GM18498 (cell line): ENCODE data around the gene METTL26.
A peak's percentile ranks its signal among the peaks of the same experiment; 100 is the strongest.

Experiments
- ATAC-seq: cut with Tn5 transposase; IDR thresholded peaks from one replicate; pipeline ENCODE4 v1.9.1; 2021; ENCODE audit warnings: mild to moderate bottlenecking, moderate library complexity; ENCODE audit not compliant: unreplicated experiment

METTL26 gene

DNA sequence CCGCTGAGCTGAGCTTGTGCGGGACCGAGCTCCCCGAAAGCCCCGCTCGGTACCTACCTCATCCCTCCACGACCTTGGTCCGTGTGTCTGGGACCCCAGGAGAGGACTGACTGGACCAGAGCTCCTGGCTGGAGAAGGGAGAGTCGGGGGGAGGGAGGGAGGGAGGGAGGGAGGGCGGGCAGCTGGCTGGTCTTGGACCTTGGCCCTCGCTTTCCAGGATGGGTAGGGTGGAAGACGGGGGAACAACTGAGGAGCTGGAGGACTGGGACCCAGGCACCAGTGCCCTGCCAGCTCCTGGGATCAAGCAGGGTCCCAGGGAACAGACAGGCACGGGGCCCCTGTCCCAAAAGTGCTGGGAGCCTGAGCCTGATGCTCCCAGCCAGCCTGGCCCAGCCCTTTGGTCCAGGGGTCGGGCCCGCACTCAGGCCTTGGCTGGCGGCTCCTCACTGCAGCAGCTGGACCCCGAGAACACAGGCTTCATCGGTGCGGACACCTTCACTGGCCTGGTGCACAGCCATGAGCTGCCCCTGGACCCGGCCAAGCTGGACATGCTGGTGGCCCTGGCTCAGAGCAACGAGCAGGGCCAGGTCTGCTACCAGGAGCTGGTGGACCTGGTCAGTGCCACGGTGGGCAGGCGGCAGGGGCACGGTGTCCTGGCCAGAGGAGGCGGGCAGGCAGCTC is 39.9 kb upstream of the METTL26 start:
- no peak for ATAC-seq

- ATAC-seq = no peak
These were observed 39.1 kb upstream of the METTL26 start, which contains the start of gene RHBDL1 for GRCh38 chr16:674968-675883. RHBDL1 (plus strand) TSS chr16:675671; CDS start chr16:675791, 120 bp downstream.

- ATAC-seq = no peak
These were observed 38.2 kb upstream of the METTL26 start for GRCh38 chr16:674214-674881.

DNA sequence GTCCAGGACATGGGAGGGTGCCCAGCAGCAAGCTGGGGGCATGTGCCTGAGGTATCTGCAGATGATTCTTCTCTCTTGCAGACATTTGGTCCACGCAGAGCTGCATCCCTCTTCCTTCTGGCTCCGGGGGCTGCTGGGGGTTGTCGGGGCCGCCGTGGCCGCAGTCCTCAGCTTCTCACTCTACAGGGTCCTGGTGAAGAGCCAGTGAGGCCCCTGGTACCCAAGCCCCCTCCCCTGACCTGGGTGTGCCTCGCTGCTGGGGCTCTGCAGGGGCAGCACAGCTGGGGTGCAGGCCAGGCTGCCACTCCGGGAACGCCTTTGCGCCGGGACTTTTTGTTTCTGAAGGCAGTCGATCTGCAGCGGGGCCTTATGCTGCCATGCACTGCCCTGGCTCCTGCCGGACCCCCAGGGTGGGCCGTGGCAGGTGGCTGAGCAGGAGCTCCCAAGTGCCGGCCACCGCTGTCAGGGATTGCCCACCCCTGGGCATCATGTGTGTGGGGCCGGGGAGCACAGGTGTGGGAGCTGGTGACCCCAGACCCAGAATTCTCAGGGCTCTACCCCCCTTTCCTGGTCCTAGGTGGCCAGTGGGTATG is 37.4 kb upstream of the METTL26 start:
- no peak for ATAC-seq

- ATAC-seq = no peak
These were observed 36.7 kb upstream of the METTL26 start for GRCh38 chr16:672851-673250.

DNA sequence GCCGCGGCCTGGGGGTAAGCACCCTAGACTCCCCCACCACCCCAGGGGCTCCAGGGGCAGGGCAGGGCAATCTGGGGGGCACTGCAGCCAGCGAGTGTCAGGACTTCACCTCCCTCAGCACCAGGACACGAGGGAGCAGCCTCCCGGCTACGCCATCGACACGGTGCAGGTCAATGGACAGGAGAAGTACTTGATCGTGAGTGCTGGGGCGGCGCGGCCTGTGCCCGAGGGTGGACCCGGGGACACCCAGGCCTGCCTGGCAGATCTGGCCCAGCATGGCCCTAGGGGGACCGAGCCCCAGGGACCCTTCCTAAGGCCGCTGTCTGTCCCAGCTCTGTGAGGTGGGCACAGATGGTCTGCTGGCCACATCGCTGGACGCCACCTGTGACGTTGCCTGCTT is 36.3 kb upstream of the METTL26 start:
- no peak for ATAC-seq

- no peak for ATAC-seq
These were observed 35.4 kb upstream of the METTL26 start for GRCh38 chr16:671353-672131.

DNA sequence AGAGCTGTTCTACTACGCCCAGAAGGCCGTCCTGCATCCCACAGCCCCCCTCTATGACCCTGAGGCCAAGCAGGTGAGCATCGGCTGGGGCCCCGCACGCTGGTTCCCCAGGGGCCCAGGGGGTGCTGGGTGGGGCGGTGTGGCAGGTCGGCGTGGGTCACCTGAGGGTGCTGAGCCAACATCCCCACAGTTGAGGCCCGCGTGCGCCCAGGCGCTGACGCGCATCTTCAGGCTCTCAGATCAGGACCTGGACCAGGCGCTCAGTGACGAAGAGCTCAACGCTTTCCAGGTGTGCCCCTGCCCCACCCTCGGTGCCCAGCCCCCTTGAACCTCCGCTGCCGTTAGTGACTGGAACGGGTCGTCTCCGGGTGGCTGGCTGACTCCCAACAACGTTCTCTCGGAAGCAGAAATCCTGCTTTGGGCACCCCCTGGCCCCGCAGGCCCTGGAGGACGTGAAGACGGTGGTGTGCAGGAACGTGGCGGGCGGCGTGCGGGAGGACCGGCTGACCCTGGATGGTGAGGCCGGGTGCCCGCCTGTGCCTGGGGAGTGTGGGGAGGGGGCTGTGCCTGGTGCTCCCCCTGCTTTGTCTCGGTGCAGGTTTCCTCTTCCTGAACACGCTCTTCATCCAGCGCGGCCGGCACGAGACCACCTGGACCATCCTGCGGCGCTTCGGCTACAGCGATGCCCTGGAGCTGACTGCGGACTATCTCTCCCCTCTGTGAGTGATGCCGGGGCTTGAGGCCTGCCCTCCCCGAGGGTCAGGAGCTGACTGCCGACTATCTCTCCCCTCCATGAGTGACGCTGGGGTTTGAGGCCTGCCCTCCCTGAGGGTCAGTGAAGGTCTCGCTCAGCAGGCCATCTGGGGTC is 34.6 kb upstream of the METTL26 start:
- no peak for ATAC-seq

DNA sequence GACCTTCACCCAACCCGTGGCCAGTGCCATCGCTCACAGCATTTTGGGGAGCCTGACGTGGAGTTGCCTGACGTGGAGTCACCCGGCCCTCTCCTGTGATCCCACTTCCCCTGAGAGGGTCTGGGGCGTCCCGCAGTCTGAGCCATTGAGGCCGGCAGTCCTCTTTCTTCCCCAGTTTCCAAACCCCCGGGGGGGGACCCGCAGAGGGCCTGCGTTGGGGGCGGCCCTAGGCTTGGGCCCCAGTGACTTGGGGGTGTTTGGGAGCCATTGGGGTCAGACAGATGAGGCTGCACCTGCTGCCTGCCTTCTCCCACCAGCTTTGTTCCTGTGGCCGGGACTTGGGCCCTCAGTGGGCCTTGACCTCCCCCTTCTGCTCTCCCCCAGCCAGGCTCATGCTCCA is 33.6 kb upstream of the METTL26 start:
- ATAC-seq = no peak

DNA sequence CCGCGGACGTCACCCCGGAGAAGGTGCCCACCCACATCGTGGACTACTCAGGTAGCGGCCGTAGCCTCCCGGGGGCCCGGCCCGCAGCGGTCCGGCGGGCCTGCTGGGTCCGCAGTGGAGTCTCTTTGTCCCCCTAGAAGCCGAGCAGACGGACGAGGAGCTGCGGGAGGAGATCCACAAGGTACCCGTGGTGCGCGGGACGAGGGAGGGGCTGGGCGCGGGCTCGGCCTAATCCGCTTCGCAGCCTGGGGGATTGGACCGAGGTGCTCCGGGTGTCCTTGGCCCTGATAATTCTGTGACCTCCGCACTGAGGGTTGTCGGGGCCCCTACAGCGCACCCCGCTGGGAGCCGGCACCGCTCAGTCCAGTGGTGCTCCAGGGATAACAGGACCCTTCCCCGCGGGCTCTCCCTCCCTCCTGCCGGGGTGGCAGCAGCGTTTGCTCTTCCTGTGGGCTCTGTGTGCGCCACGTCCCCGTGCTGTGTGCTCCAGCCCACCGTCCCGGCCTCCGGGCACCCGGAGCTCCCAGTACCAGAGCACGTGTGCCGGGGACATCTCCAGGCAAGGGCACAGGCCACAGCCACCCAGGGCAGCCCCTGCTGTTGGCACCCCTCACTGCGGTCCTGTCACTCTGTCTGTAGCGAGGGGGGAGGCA is 32.5 kb upstream of the METTL26 start:
- ATAC-seq = peak; percentile 6

DNA sequence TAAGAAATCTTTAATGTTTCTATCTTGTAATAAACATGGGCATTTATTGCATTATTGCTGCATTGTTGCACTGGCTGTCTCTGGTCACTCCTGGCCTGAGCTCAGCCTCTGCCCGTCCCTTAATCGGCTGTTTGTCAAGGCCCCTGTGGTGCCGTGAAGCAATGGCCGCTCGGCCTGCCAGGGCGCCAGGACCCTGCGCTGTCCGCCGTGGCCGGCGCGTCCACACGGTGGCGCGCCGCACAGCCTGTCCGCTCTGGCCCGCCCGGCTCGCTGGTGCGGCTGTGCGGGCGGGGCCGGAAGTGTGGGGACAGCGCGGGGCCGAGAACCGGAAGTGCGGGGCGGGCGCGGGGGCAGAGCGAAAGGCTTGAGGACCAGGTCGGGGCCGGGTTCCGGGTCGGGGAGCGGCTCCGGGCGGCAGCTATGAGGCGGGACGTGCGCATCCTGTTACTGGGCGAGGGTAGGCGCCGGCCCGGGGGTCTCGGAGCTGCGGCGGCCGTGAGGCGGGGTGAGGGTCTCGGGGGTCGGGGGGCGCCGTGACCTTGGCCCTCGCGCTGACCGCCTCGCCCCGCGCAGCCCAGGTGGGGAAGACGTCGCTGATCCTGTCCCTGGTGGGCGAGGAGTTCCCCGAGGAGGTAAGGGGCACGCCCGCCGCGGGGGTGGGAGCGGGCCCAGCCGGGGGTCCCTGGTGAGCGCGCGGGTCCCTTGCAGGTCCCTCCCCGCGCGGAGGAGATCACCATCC is 31.8 kb upstream of the METTL26 start, which contains the start of gene RHOT2:
Gene RHOT2 (plus strand): TSS at position 353 of the 739 bp plus-strand sequence. CDS start 68 bp downstream, at position 421.
- peak; percentile 89 for ATAC-seq

- ATAC-seq = no peak
These were observed 31.1 kb upstream of the METTL26 start for GRCh38 chr16:667113-667779.

- no peak for ATAC-seq
These were observed 30.5 kb upstream of the METTL26 start for GRCh38 chr16:666572-666971.

- ATAC-seq = no peak
These were observed 26.5 kb upstream of the METTL26 start for GRCh38 chr16:662597-662996.

DNA sequence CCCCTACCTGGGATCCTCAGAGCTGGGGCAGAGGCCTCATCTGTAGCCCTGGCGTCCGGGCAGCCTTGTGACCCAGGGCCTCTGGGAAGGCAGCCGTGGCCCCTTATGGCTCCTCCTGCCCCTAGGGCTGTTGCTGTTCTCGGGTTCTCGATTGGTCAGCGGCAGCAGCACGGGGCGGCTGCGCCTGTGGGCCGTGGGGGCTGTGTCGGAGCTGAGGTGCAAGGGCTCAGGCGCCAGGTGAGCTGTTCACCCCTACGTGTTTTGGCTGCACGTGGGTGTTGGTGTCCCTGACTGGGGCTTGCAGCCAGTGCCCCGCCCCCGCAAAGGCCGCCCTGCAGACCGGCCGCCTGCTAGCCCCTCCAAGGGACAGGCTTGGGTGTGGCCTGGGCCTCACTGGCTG is 26.0 kb upstream of the METTL26 start:
- ATAC-seq = no peak

DNA sequence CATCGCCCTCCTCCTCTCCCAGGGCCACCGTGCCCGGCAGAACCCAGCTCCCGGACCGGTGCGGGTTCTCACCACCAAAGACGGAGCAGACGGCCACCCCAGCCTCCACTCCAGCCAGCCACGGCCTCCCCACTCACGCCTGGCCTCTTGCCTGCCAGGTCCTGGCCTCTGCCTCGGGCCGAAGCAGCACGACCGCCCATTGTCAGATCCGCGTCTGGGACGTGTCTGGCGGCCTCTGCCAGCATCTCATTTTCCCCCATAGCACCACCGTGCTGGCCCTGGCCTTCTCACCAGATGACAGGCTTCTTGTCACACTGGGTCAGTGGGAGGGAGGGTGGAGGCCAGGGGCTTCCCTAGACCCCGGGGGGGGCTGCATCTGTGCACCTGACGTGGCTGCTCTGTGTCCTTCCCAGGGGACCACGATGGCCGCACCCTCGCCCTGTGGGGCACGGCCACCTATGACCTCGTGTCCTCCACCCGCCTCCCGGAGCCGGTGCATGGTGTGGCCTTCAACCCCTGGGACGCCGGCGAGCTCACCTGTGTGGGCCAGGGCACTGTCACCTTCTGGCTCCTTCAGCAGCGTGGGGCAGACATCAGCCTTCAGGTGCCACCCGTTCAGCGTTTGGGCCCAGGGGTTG is 25.2 kb upstream of the METTL26 start:
- ATAC-seq = no peak
